Kidney capillary endothelial cell (primary cell): ENCODE data around the gene CFAP46.
"Not testable (repeated sequence)": the region's sequence is repeated elsewhere in the genome, so short reads cannot be mapped to it uniquely, and the experiment has no call there.

ENCODE experiments used
- DNase-seq: peaks from one replicate; pipeline ENCODE4 v3.0.0-alpha.2; 2018; ENCODE audit warnings: low spot score

CFAP46 gene

GRCh38 chr10:132843276-132843675 lies 99.1 kb downstream of the CFAP46 start:
- not testable (repeated sequence) for DNase-seq

DNA sequence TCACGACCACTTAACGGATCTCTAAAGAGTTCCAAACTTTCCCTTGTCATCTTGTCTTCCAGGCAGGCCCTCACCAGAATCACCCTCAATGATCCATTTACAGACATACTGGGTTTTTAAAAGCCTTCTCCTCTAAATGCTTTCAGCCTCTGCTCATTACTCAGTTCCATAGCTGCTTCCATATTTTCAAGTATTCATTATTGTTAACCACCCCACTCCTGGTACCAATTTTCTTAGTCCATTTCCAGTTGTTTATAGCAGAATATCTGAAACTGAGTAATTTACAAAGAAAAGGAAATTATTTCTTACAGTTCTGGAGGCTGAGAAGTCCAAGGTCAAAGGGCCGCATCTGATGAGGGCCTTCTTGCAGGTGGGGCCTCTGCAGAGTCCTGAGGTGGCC lies 100.0 kb downstream of the CFAP46 start:
- no peak for DNase-seq

DNA sequence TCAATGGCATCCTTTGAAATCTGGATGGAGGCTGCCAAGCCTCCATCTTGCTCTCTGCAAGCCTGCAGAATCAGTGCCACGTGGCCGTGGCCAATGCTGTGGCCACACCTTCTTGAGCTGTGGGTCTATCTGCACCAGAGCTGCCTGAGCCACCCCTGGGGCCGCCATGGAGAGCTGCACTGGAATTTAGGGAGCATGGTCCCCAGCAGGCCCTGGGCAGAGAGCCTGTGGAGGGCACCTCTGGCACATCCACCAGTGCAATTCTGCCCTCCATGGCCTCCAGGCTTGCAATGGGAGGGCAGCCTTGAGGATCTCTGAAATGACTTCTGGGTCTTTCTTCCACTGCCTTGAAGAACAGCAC lies 100.8 kb downstream of the CFAP46 start:
- DNase-seq: no peak

DNA sequence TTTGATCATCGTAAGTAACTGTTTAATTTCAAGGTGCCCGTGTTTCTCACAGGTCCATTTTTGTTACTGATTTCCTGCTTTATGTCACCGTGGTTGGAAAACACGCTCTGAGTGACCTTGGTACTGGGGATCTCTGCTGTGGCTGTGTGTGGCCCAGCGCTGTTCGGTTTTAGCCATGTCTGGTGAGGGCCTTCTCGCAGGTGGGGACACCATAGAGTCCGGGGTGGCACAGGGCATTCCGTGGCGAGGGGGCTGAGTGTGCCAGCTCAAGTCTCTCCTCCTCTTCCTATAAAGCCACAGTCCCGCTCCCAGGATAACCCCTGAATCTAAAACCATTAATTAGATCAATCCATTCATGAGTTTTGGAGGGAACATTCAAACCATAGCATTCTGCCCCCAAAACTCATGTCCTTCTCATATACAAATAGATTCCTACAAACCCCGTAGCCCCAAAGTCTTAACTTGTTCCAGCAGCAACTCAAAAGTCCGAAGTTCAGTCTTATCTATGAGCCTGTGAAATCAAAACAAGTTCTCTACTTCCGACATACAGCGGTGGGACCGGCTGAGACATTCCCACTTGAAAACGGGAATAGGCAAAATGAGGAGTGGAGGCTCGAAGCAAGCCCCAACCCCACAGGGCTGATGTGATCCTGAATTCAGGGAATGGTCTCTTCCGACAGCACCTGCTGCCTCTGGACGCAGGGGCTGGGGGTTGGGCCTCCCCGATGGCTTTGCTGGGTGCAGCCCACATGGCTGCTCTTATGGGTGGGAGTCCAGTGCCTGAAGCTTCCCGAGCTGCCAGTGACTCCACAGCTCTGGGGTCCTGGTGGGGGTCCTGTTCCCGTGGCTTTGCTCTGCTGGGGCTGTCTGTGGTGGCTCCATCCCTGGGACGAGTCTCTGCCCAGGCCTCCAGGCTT lies 101.4 kb downstream of the CFAP46 start:
- no peak for DNase-seq

GRCh38 chr10:132839061-132839460 lies 103.3 kb downstream of the CFAP46 start:
- DNase-seq: no peak

- no peak for DNase-seq
Measured at GRCh38 chr10:132838346-132838970, 103.9 kb downstream of the CFAP46 start.

DNA sequence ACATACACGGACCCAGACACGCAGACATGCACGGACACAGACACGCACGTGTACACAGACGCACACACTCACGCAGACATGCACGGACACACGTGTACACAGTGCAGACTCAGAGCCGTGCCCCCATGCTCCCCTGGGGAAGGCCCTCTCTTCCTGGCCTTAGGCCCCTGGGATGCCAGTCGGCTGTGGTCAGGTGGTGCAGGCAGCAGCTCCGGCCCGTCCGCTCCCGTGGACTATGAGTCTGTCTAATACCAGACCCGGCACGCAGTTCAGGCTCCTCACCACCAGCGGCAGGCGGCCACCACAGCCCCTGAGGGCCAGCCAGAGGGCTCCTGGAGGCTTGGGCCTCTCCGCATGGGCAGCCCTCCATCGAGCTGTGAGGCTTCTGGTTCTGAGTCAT lies 104.5 kb downstream of the CFAP46 start:
- no peak for DNase-seq

- peak; percentile 11 for DNase-seq
Measured at GRCh38 chr10:132836832-132837540, 105.4 kb downstream of the CFAP46 start.

DNA sequence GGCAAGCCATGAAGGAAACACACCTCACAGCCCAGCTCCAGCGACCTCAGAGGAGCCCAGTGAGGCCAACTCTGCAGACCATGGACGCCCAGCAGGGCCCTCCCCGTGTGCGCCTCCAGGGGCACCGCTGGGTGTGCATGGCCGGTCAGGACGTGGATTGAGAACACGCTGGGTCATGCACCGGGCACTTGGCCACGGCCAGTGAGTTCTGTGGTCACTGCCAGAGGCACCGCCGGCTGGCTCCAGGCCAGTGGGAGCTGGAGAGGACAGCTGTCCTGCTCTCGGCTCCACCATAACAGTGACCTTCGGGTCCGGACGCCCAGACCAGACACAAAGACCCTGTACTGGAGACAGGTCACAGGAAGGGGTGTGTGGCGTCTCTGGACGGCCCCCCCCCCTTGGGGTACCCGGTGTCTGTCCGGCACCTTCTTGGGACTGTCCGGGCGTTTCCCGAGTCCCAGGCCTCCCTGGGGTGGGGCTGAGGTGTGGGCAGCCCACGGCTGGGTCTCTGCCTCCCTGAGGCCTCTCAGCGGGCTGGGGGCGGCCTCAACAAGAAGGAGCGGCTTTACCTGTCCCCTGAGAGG lies 106.0 kb downstream of the CFAP46 start:
- no peak for DNase-seq

DNA sequence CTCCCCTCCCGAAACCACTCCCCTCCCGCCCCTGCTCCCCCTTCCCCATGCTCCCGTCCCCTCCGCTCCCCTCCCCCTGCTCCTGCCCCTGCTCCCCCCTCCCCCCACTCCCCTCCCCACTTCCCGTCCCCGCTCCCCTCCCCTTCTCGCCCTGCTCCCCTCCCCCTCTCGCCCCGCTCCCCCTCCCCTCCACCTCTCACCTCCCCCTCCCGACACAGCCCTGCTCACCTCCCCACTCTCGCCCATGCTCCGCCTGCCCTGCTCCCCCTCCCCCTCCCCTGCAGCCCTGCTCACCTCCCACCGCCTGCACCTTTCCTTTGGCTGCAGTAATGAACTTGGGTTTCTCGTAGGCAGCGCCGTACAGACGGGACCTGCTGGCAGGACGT lies 106.5 kb downstream of the CFAP46 start:
- no peak for DNase-seq

GRCh38 chr10:132834891-132835847 lies 107.2 kb downstream of the CFAP46 start:
- DNase-seq: no peak

GRCh38 chr10:132834311-132834761 lies 108.0 kb downstream of the CFAP46 start:
- no peak for DNase-seq

- no peak for DNase-seq
Measured at GRCh38 chr10:132833421-132834111, 108.8 kb downstream of the CFAP46 start.

DNA sequence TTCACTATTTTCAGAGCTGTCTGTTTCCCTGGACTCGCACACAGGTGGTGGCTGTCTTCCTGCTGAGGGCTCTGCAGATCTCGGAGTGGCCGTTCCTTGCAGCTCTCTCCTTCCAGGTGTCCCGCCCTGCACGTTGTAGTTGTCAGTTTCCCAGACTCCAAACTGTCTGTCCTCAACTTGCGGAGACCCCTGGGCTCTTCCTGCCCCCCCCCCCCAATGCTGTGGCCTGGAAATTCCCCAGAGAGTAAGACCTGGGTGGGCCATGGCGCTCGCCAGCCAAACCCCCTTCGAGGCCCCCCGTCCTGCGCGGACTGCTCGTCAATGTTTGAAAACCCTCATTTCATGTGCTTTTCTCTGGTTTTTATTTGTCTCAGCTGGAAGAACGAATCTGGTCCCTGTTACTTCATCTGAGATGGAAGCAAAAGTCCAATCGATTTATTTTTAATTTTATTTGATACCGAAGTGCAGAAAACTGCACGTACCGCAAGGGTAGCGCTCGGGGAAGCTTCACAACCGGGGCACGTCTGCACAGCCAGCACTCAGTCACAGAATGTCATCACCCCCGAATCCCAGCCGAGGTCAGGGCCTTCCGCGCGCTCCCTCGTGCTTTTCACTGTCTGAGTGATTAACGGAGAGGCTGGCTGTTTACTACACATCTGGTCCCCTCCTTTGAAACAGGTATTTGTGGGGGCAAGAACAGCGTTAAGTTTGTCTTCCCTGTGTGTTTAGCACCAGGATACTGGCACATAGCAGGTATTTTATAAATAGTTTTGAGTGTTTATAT lies 110.0 kb downstream of the CFAP46 start:
- DNase-seq: no peak

DNA sequence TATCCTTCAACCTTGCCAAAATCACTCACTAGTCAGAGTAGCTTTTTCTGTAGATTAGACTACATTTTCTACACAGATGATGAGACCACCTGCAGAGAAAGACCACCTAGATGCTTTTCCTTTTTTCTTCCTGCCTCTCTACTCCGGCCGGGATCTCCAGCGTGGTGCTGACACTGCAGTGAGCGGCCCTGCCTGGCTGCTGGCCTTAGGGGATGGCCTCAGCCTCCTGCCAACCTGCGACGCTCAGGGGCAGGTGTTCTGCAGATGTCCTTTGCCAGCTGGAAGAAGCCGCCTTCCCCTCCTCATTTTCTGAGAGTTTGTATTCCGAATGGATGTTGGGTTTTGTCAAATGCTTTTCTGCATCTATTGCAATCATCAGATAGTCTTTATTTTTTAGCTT lies 113.0 kb downstream of the CFAP46 start:
- DNase-seq: no peak

DNA sequence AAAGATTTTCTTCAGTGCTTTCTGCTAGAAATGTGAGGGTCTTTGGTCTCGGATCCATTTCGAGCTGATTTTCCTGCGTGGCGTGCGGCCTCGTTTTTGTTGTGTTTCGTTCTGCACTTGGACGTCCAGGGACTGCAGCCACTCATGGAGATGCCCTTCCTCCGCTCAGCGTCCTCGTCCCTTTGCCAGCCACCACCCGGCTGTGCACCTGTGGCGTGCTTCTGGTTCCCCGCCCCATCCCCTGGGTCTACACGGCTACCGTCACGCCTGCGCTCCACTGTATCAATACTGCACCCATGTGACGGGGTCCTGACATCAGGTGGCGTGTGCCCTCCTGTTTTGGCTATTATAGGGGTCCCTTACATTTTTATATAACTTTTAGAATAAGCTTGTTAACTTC lies 113.7 kb downstream of the CFAP46 start:
- DNase-seq: no peak

GRCh38 chr10:132827861-132828539 lies 114.4 kb downstream of the CFAP46 start:
- no peak for DNase-seq

GRCh38 chr10:132827423-132827789 lies 115.0 kb downstream of the CFAP46 start:
- DNase-seq: no peak
